Erythroblast (primary cell): ENCODE data around the gene HSD11B1L.

Experiments used
- DNase-seq, 2 experiments: peaks; one replicate each; lab custom pipeline; 2025; lab: John Stamatoyannopoulos, UW
- GATA1 ChIP-seq: IDR thresholded peaks from 2 replicates; pipeline ENCODE4 v1.6.1; 2011; ENCODE audit warnings: low read depth, mild to moderate bottlenecking, control low read depth, low read length, moderate library complexity
- POLR2A ChIP-seq: IDR thresholded peaks from 2 replicates; pipeline ENCODE4 v1.6.1; 2011; ENCODE audit warnings: mild to moderate bottlenecking, low read length

The HSD11B1L gene

GRCh38 chr19:5680437-5681368 lies at the start of gene HSD11B1L, which contains the start of gene MICOS13:
Gene HSD11B1L (plus strand): TSS chr19:5681027. CDS start chr19:5684833, 3,806 bp downstream.
Gene MICOS13 (minus strand): TSS chr19:5680516. CDS start chr19:5680486, 30 bp downstream.
- TF ChIP-seq POLR2A (peak; percentile 41), GATA1 (no peak)

GRCh38 chr19:5631567-5632240 lies 49.1 kb upstream of the HSD11B1L start:
- no peak for DNase-seq
- TF ChIP-seq GATA1 (no peak), POLR2A (no peak)

More at GRCh38 chr19:5680437-5681368, at the start of gene HSD11B1L, which contains the start of gene MICOS13:
- DNase-seq: peak; percentile 99

- DNase-seq: no peak
- TF ChIP-seq GATA1 (no peak), POLR2A (no peak)
Observed at GRCh38 chr19:5632241-5632612, 48.6 kb upstream of the HSD11B1L start.

GRCh38 chr19:5632657-5633056 lies 48.2 kb upstream of the HSD11B1L start:
- DNase-seq: no peak
- TF ChIP-seq POLR2A (no peak), GATA1 (no peak)

- DNase-seq: no peak
- TF ChIP-seq GATA1: no peak
- no peak for TF ChIP-seq POLR2A
Observed at GRCh38 chr19:5635427-5635826, 45.4 kb upstream of the HSD11B1L start.

GRCh38 chr19:5637971-5638370 lies 42.9 kb upstream of the HSD11B1L start:
- TF ChIP-seq POLR2A (no peak), GATA1 (no peak)
- no peak for DNase-seq

- DNase-seq: no peak
- no peak for TF ChIP-seq GATA1
- no peak for TF ChIP-seq POLR2A
Observed at GRCh38 chr19:5641171-5641570, 39.7 kb upstream of the HSD11B1L start.

- no peak for TF ChIP-seq POLR2A
- no peak for TF ChIP-seq GATA1
- DNase-seq: no peak
Observed at GRCh38 chr19:5642204-5642603, 38.6 kb upstream of the HSD11B1L start.

GRCh38 chr19:5643060-5643459 lies 37.8 kb upstream of the HSD11B1L start:
- no peak for TF ChIP-seq POLR2A

GRCh38 chr19:5644037-5644436 lies 36.8 kb upstream of the HSD11B1L start:
- DNase-seq: no peak
- no peak for TF ChIP-seq GATA1
- no peak for TF ChIP-seq POLR2A

More at GRCh38 chr19:5643060-5643459, 37.8 kb upstream of the HSD11B1L start:
- no peak for DNase-seq

GRCh38 chr19:5645409-5645808 lies 35.4 kb upstream of the HSD11B1L start:
- DNase-seq: no peak
- TF ChIP-seq POLR2A (no peak), GATA1 (no peak)

GRCh38 chr19:5646703-5647102 lies 34.1 kb upstream of the HSD11B1L start:
- DNase-seq: no peak
- TF ChIP-seq GATA1 (no peak), POLR2A (no peak)

- no peak for TF ChIP-seq POLR2A
- no peak for TF ChIP-seq GATA1
Observed at GRCh38 chr19:5648464-5648863, 32.4 kb upstream of the HSD11B1L start.

GRCh38 chr19:5651361-5651760 lies 29.5 kb upstream of the HSD11B1L start:
- TF ChIP-seq POLR2A (no peak), GATA1 (no peak)
- no peak for DNase-seq

More at GRCh38 chr19:5648464-5648863, 32.4 kb upstream of the HSD11B1L start:
- no peak for DNase-seq

GRCh38 chr19:5652261-5652660 lies 28.6 kb upstream of the HSD11B1L start:
- no peak for DNase-seq
- no peak for TF ChIP-seq POLR2A
- TF ChIP-seq GATA1: no peak
